IPS-18c (cell line): ENCODE results near the gene PLVAP.

Experiments
- H3K4me3 ChIP-seq: 2 replicates; pipeline ENCODE4 v1.7.0; 2013; ENCODE audit warnings: low read depth, mild to moderate bottlenecking, low read length, moderate library complexity; ENCODE audit not compliant: insufficient read depth
- H3K9me3 ChIP-seq: one replicate; pipeline ENCODE4 v1.6.1; 2013; ENCODE audit warnings: mild to moderate bottlenecking, low read length, moderate library complexity; ENCODE audit not compliant: control insufficient read depth, insufficient read depth

PLVAP gene

GRCh38 chr19:17329366-17330261 is 47.5 kb downstream of the PLVAP start:
- no peak overlapping the region for H3K4me3 ChIP-seq
- peaks cover 5% of the 10 kb centered on the region for H3K9me3 ChIP-seq

- H3K9me3 ChIP-seq = peaks cover 5% of the 10 kb centered on the region
- H3K4me3 ChIP-seq = peak overlapping the region; percentile 77
Observed at GRCh38 chr19:17328517-17329365, 48.4 kb downstream of the PLVAP start.

- H3K4me3 ChIP-seq = peak overlapping the region; percentile 77
Observed at GRCh38 chr19:17327654-17328516, 49.3 kb downstream of the PLVAP start.

GRCh38 chr19:17327068-17327653 is 50.0 kb downstream of the PLVAP start:
- peak overlapping the region; percentile 77 for H3K4me3 ChIP-seq

More at GRCh38 chr19:17327654-17328516, 49.3 kb downstream of the PLVAP start:
- H3K9me3 ChIP-seq = peaks cover 5% of the 10 kb centered on the region

GRCh38 chr19:17326595-17326966 is 50.6 kb downstream of the PLVAP start:
- Histone ChIP-seq H3K4me3 (no peak overlapping the region), H3K9me3 (peaks cover 5% of the 10 kb centered on the region)

More at GRCh38 chr19:17327068-17327653, 50.0 kb downstream of the PLVAP start:
- peaks cover 5% of the 10 kb centered on the region for H3K9me3 ChIP-seq

- Histone ChIP-seq H3K9me3 (peaks cover 5% of the 10 kb centered on the region), H3K4me3 (no peak overlapping the region)
Observed at GRCh38 chr19:17325881-17326594, 51.1 kb downstream of the PLVAP start.

- no peak overlapping the region for H3K4me3 ChIP-seq
- peaks cover 5% of the 10 kb centered on the region for H3K9me3 ChIP-seq
Observed at GRCh38 chr19:17325133-17325532, 52.0 kb downstream of the PLVAP start.

- Histone ChIP-seq H3K4me3 (no peak overlapping the region), H3K9me3 (peaks cover 5% of the 10 kb centered on the region)
Observed at GRCh38 chr19:17324357-17325114, 52.6 kb downstream of the PLVAP start.

GRCh38 chr19:17323964-17324332 is 53.2 kb downstream of the PLVAP start:
- Histone ChIP-seq H3K4me3 (no peak overlapping the region), H3K9me3 (peaks cover 3% of the 10 kb centered on the region)

GRCh38 chr19:17323300-17323963 is 53.7 kb downstream of the PLVAP start:
- Histone ChIP-seq H3K9me3 (peaks cover 3% of the 10 kb centered on the region), H3K4me3 (no peak overlapping the region)

- Histone ChIP-seq H3K4me3 (no peak overlapping the region), H3K9me3 (no peaks in the 10 kb centered on the region)
Observed at GRCh38 chr19:17322854-17323253, 54.3 kb downstream of the PLVAP start.

- H3K4me3 ChIP-seq = no peak overlapping the region
Observed at GRCh38 chr19:17321655-17322489, 55.3 kb downstream of the PLVAP start.

GRCh38 chr19:17320435-17320834 is 56.7 kb downstream of the PLVAP start:
- H3K4me3 ChIP-seq = no peak overlapping the region
- H3K9me3 ChIP-seq = no peaks in the 10 kb centered on the region

More at GRCh38 chr19:17321655-17322489, 55.3 kb downstream of the PLVAP start:
- no peaks in the 10 kb centered on the region for H3K9me3 ChIP-seq

GRCh38 chr19:17319473-17320238 is 57.5 kb downstream of the PLVAP start:
- no peaks in the 10 kb centered on the region for H3K9me3 ChIP-seq
- no peak overlapping the region for H3K4me3 ChIP-seq
